Lung (tissue), 12 donors: Measurements from ENCODE around the gene MPHOSPH9. TPM values are rescaled to one million over a fixed set of nuclear protein-coding genes. Genes with fewer than 3 reads are reported as not detected.
A peak's percentile ranks its signal among the peaks of the same experiment; 100 is the strongest.

Source experiments
- ATAC-seq: fragments of 200-7000 bp; cut with Tn5 transposase; one replicate; pipeline ENCODE4 v1.9.1; 2020; ENCODE audit warnings: moderate number of reproducible peaks; ENCODE audit not compliant: insufficient read depth, low FRiP score
- DNase-seq, 3 donors: peaks; one replicate each; pipeline ENCODE4 v3.0.0-alpha.2; 2013 to 2017
- H3K27ac ChIP-seq, 2 donors: one replicate each; pipeline ENCODE4 v1.5.1; 2013; ENCODE audit warnings: mild to moderate bottlenecking in 2 of 2, moderate library complexity in 2 of 2, control low read depth in 1 of 2, inconsistent platforms in 1 of 2, low read depth in 1 of 2, low read length in 1 of 2
- H3K27me3 ChIP-seq, 3 donors: one replicate each; pipeline ENCODE4 v1.5.1; 2013; ENCODE audit warnings: low read length in 2 of 3; ENCODE audit not compliant: control insufficient read depth in 3 of 3, insufficient read depth in 3 of 3
- H3K36me3 ChIP-seq, 4 donors: one replicate each; pipeline ENCODE4 v1.5.1; 2013; ENCODE audit warnings: low read length in 4 of 4, mild to moderate bottlenecking in 1 of 4, moderate library complexity in 1 of 4; ENCODE audit not compliant: control insufficient read depth in 4 of 4, insufficient read depth in 4 of 4
- H3K4me1 ChIP-seq, 5 donors: one replicate each; pipeline ENCODE4 v1.5.1; 2013; ENCODE audit warnings: low read length in 5 of 5, mild to moderate bottlenecking in 2 of 5, moderate library complexity in 1 of 5; ENCODE audit not compliant: control insufficient read depth in 5 of 5, insufficient read depth in 5 of 5
- H3K4me3 ChIP-seq: one replicate; pipeline ENCODE4 v1.5.1; 2013; ENCODE audit warnings: mild to moderate bottlenecking, control low read depth, moderate library complexity
- H3K9ac ChIP-seq, 2 donors: one replicate each; pipeline ENCODE4 v1.5.1; 2013; ENCODE audit warnings: low read length in 2 of 2, control low read depth in 1 of 2; ENCODE audit not compliant: insufficient read depth in 1 of 2
- H3K9me3 ChIP-seq, 4 donors: one replicate each; pipeline ENCODE4 v1.5.1; 2013; ENCODE audit warnings: low read length in 3 of 4, mild to moderate bottlenecking in 1 of 4, moderate library complexity in 1 of 4; ENCODE audit not compliant: control insufficient read depth in 4 of 4, insufficient read depth in 3 of 4
- CTCF ChIP-seq: IDR thresholded peaks from 2 replicates; pipeline ENCODE4 v1.5.1; 2012; ENCODE audit warnings: mild to moderate bottlenecking; ENCODE audit errors: control extremely low read depth, extremely low read depth
- WGBS, 2 donors: extraction: QIAGEN DNeasy Blood & Tissue Kit; methylation state at CpG; one replicate each; pipeline ENCODE4 v1.1.7; 2013; 5-methylcytosine and 5-hydroxymethylcytosine counted together
- polyA plus RNA-seq, 2 donors: library from polyadenylated mRNA; stranded (reverse); fragments of 200-250 nt; gene quantifications; one replicate each; pipeline ENCODE4 v1.2.1, GENCODE V29; 2013
- total RNA-seq, 2 donors: library from RNA; depleted of rRNA in 1 of 2; stranded (reverse); fragments of >200 nt in 1 of 2; gene quantifications; one replicate each; pipeline ENCODE4 v1.2.1, GENCODE V29; 2014 to 2021
- donor health status: control.
- donor health status: control.
- donor health status: Bipolar disorder and iron deficiency.
- donor health status: healthy.
- donor health status: DM: yes; HTN: yes; CAD: no.

The MPHOSPH9 gene
- total and polyA plus RNA-seq, 4 donors: 5.0 to 56.9 (median 12.4) TPM

GRCh38 chr12:123149501-123150274, 83.3 kb downstream of the MPHOSPH9 start:
- no peak for TF ChIP-seq CTCF
- ATAC-seq: no peak
- peaks cover 0 to 15% (median 12%) of the 10 kb centered on the region in 5 donors for H3K4me1 ChIP-seq

GRCh38 chr12:123149088-123149487, 83.9 kb downstream of the MPHOSPH9 start:
- H3K4me3 ChIP-seq: no peak overlapping the region
- WGBS, 2 donors: 78 to 84% methylated on average over 3 of the region's 3 CpGs
- TF ChIP-seq CTCF: no peak
- no peaks in the 10 kb centered on the region for H3K9me3 ChIP-seq
- peak overlapping the region; percentile 49 to 55 for H3K27ac ChIP-seq
- peaks cover 0 to 15% (median 12%) of the 10 kb centered on the region in 5 donors for H3K4me1 ChIP-seq
- H3K36me3 ChIP-seq: peaks cover 0 to 2% (median under 1%) of the 10 kb centered on the region in 4 donors
- no peak for ATAC-seq
- H3K9ac ChIP-seq: no peak overlapping the region
- H3K27me3 ChIP-seq: no peaks in the 10 kb centered on the region
- DNase-seq: no peak

More at GRCh38 chr12:123149501-123150274, 83.3 kb downstream of the MPHOSPH9 start:
- peak overlapping the region; percentile 69 for H3K4me3 ChIP-seq
- peak overlapping the region; percentile 55 to 87 for H3K27ac ChIP-seq
- H3K36me3 ChIP-seq: peaks cover 0 to 2% (median under 1%) of the 10 kb centered on the region in 4 donors
- no peak for DNase-seq
- 39 to 59% methylated on average over 22 of the region's 22 CpGs for WGBS, 2 donors
- H3K27me3 ChIP-seq: no peaks in the 10 kb centered on the region
- peak overlapping the region in 1 of 2 donors; percentile 55 for H3K9ac ChIP-seq
- no peaks in the 10 kb centered on the region for H3K9me3 ChIP-seq

GRCh38 chr12:123148655-123149054, 84.3 kb downstream of the MPHOSPH9 start:
- ATAC-seq (no peak), DNase-seq (no peak)
- Histone ChIP-seq H3K9ac (no peak overlapping the region), H3K9me3 (no peaks in the 10 kb centered on the region), H3K4me1 (peaks cover 0 to 16% (median 12%) of the 10 kb centered on the region in 5 donors), H3K27ac (no peak overlapping the region), H3K4me3 (no peak overlapping the region), H3K27me3 (no peaks in the 10 kb centered on the region), H3K36me3 (peaks cover 0 to 2% (median 0%) of the 10 kb centered on the region in 4 donors)
- 75 to 95% methylated on average over 5 of the region's 5 CpGs for WGBS, 2 donors
- TF ChIP-seq CTCF: no peak
